H1 (cell line): ENCODE results near the gene BABAM2. TPM values are rescaled to one million over a fixed set of nuclear protein-coding genes. Genes with fewer than 3 reads are reported as not detected.

Source experiments
- CTCF ChIA-PET: fragments of 300-600 bp; sonication (Branson Sonifier 250); formaldehyde crosslinking; loops from one replicate; lab custom pipeline; 2021; ENCODE audit not compliant: partially characterized antibody; lab: Charles Lee
- POLR2A ChIA-PET: fragments of 300-600 bp; sonication (Branson Sonifier 250); formaldehyde crosslinking; loops from one replicate; lab custom pipeline; 2021; ENCODE audit warnings: inconsistent platforms; ENCODE audit not compliant: partially characterized antibody; lab: Charles Lee
- DNase-seq, 2 experiments: peaks; one replicate each; pipeline versions ENCODE4 v3.0.0 to v3.0.0-alpha.2; 2010 to 2022; ENCODE audit warnings: low spot score in 2 of 2, low read depth in 1 of 2, mixed read lengths in 1 of 2
- FAIRE-seq: peaks from 2 replicates; lab custom pipeline; 2011; peaks lifted over from hg19 to GRCh38; lab: Jason Lieb, UNC
- H2AFZ ChIP-seq: 2 replicates; pipeline ENCODE4 v1.8.1; 2012; ENCODE audit warnings: low read length, inconsistent platforms
- H2AK5ac ChIP-seq: 2 replicates; pipeline ENCODE4 v1.6.1; 2013; ENCODE audit warnings: low read depth, low read length
- H2BK120ac ChIP-seq: replicated peaks from 2 replicates; pipeline ENCODE3; 2013; ENCODE audit warnings: low read depth, low read length, inconsistent platforms
- H2BK12ac ChIP-seq: 2 replicates; pipeline ENCODE4 v1.6.1; 2013; ENCODE audit warnings: low read depth, low read length
- H2BK15ac ChIP-seq: 2 replicates; pipeline ENCODE4 v1.6.1; 2013; ENCODE audit warnings: low read length
- H2BK20ac ChIP-seq: 2 replicates; pipeline ENCODE4 v1.6.1; 2013; ENCODE audit warnings: low read length
- H2BK5ac ChIP-seq: 2 replicates; pipeline ENCODE4 v1.6.1; 2013; ENCODE audit warnings: low read depth, low read length
- H3K14ac ChIP-seq: 2 replicates; pipeline ENCODE4 v1.6.1; 2013; ENCODE audit warnings: inconsistent platforms; ENCODE audit not compliant: insufficient read length
- H3K18ac ChIP-seq: 2 replicates; pipeline ENCODE4 v1.6.1; 2013; ENCODE audit warnings: low read length; ENCODE audit errors: extremely low read depth
- H3K23ac ChIP-seq: 2 replicates; pipeline ENCODE4 v1.6.1; 2013; ENCODE audit warnings: inconsistent platforms; ENCODE audit not compliant: insufficient read length
- H3K23me2 ChIP-seq: 2 replicates; pipeline ENCODE4 v1.6.1; 2013; ENCODE audit warnings: low read depth, low read length
- H3K27ac ChIP-seq: 2 replicates; pipeline ENCODE4 v1.6.1; 2011; ENCODE audit warnings: low read depth, low read length, inconsistent platforms
- H3K27me3 ChIP-seq, 4 experiments: replicated peaks in 1 of 4; 1 replicate in 1 of 4; 2 replicates in 3 of 4; pipeline versions ENCODE4 v1.6.1 to v1.8.1; 2011 to 2013; ENCODE audit warnings: low read length in 3 of 4, mild to moderate bottlenecking in 3 of 4, inconsistent platforms in 2 of 4, mixed read lengths in 2 of 4, moderate library complexity in 1 of 4; ENCODE audit not compliant: control insufficient read depth in 3 of 4, insufficient read depth in 3 of 4; ENCODE audit errors: extremely low read depth in 1 of 4
- H3K36me3 ChIP-seq, 4 experiments: 2 replicates each; pipeline versions ENCODE4 v1.6.1 to v1.8.1; 2011 to 2013; ENCODE audit warnings: mild to moderate bottlenecking in 4 of 4, low read length in 3 of 4, moderate library complexity in 2 of 4, control low read depth in 1 of 4, inconsistent platforms in 1 of 4; ENCODE audit not compliant: insufficient read depth in 4 of 4, control insufficient read depth in 2 of 4
- H3K4ac ChIP-seq: replicated peaks from 2 replicates; pipeline ENCODE3; 2013; ENCODE audit warnings: low read length, low read depth, mixed read lengths, inconsistent platforms; ENCODE audit not compliant: insufficient read length
- H3K4me1 ChIP-seq, 4 experiments: replicated peaks in 1 of 4; 1 replicate in 1 of 4; 2 replicates in 3 of 4; pipeline versions ENCODE4 v1.6.1 to v1.8.1; 2011 to 2013; ENCODE audit warnings: low read length in 3 of 4, inconsistent platforms in 2 of 4, mixed read lengths in 1 of 4; ENCODE audit not compliant: insufficient read depth in 4 of 4, control insufficient read depth in 3 of 4
- H3K4me2 ChIP-seq, 2 experiments: 2 replicates each; pipeline versions ENCODE4 v1.6.1 to v1.8.1; 2011 to 2013; ENCODE audit warnings: low read depth in 2 of 2, low read length in 2 of 2, control low read depth in 1 of 2, inconsistent platforms in 1 of 2, mild to moderate bottlenecking in 1 of 2; ENCODE audit not compliant: insufficient read depth in 1 of 2
- H3K4me3 ChIP-seq, 4 experiments: fragments of 200-600, 300-600 bp in 1 of 4; sonication (generic), shearing (Covaris generic), sonication (Bioruptor Twin) in 1 of 4; 2 replicates each; pipeline versions ENCODE4 v1.5.1 to v1.8.1; 2011 to 2016; ENCODE audit warnings: low read length in 4 of 4, low read depth in 3 of 4, control low read depth in 2 of 4, inconsistent platforms in 2 of 4, mild to moderate bottlenecking in 2 of 4, mixed read lengths in 1 of 4, moderate library complexity in 1 of 4; ENCODE audit not compliant: insufficient read depth in 2 of 4; ENCODE audit errors: extremely low read depth in 1 of 4
- H3K56ac ChIP-seq: replicated peaks from 2 replicates; pipeline ENCODE3; 2013; ENCODE audit warnings: low read depth, mild to moderate bottlenecking, mixed read lengths, low read length, inconsistent platforms; ENCODE audit not compliant: insufficient read length
- H3K79me1 ChIP-seq: 2 replicates; pipeline ENCODE4 v1.6.1; 2013; ENCODE audit warnings: low read depth, low read length, control low read depth
- H3K79me2 ChIP-seq, 2 experiments: 2 replicates each; pipeline versions ENCODE4 v1.6.1 to v1.8.1; 2012 to 2013; ENCODE audit warnings: low read length in 2 of 2, mild to moderate bottlenecking in 2 of 2, inconsistent platforms in 1 of 2; ENCODE audit not compliant: insufficient read depth in 2 of 2, control insufficient read depth in 1 of 2
- H3K9ac ChIP-seq, 4 experiments: replicated peaks in 1 of 4; 1 replicate in 1 of 4; 2 replicates in 3 of 4; pipeline versions ENCODE4 v1.6.1 to v1.8.1; 2011 to 2013; ENCODE audit warnings: low read depth in 3 of 4, low read length in 3 of 4, control low read depth in 2 of 4, mild to moderate bottlenecking in 2 of 4, moderate library complexity in 2 of 4, inconsistent platforms in 1 of 4; ENCODE audit errors: extremely low read depth in 1 of 4
- H3K9me3 ChIP-seq, 2 experiments: 2 replicates each; pipeline versions ENCODE4 v1.6.1 to v1.8.1; 2012 to 2013; ENCODE audit warnings: mild to moderate bottlenecking in 2 of 2, moderate library complexity in 2 of 2, control low read depth in 1 of 2, inconsistent platforms in 1 of 2, low read depth in 1 of 2, low read length in 1 of 2, mixed read lengths in 1 of 2; ENCODE audit not compliant: insufficient read depth in 2 of 2
- H4K20me1 ChIP-seq, 2 experiments: replicated peaks in 1 of 2; 2 replicates each; pipeline versions ENCODE3 to v1.8.1; 2011 to 2013; ENCODE audit warnings: inconsistent platforms in 2 of 2, low read length in 2 of 2, mild to moderate bottlenecking in 1 of 2; ENCODE audit not compliant: insufficient read depth in 2 of 2, control insufficient read depth in 1 of 2
- H4K5ac ChIP-seq: 2 replicates; pipeline ENCODE4 v1.6.1; 2013; ENCODE audit warnings: low read length, low read depth, mixed read lengths, inconsistent platforms; ENCODE audit not compliant: insufficient read length
- H4K8ac ChIP-seq: 2 replicates; pipeline ENCODE4 v1.8.0; 2013; ENCODE audit warnings: mild to moderate bottlenecking, moderate library complexity, low read length, inconsistent platforms; ENCODE audit not compliant: insufficient read depth; ENCODE audit errors: extremely low read depth
- H4K91ac ChIP-seq: replicated peaks from 2 replicates; pipeline ENCODE3; 2013; ENCODE audit warnings: low read length, mixed read lengths, inconsistent platforms; ENCODE audit not compliant: insufficient read length
- BACH1 ChIP-seq: IDR thresholded peaks from 2 replicates; pipeline ENCODE4 v1.6.1; 2012; ENCODE audit warnings: low read length, improper control_type of control experiment
- BCL11A ChIP-seq, 2 experiments: IDR thresholded peaks; one replicate each; pipeline ENCODE4 v1.6.1; 2011; ENCODE audit warnings: low read depth in 2 of 2, low read length in 2 of 2, mild to moderate bottlenecking in 2 of 2
- CBX8 ChIP-seq: fragments of 300-800, 300-1000 bp; sonication (generic); IDR thresholded peaks from 2 replicates; pipeline ENCODE4 v1.7.1; 2016; ENCODE audit warnings: low read depth, low read length, borderline replicate concordance
- PHF8 ChIP-seq: fragments of 200-600 bp; sonication (generic); conservative IDR thresholded peaks from 2 replicates; pipeline ENCODE4 v1.7.1; 2012; ENCODE audit warnings: low read depth, mild to moderate bottlenecking, inconsistent platforms, low read length, moderate library complexity
- RNF2 ChIP-seq: fragments of 200-900, 300-1000 bp; sonication (generic); IDR thresholded peaks from 2 replicates; pipeline ENCODE4 v1.7.1; 2016; ENCODE audit warnings: borderline replicate concordance, low read depth, mild to moderate bottlenecking, antibody characterized with exemption, low read length; ENCODE audit not compliant: poor library complexity, severe bottlenecking; ENCODE audit errors: missing control alignments
- TAF7 ChIP-seq: optimal IDR thresholded peaks from 2 replicates; pipeline ENCODE3; 2011; ENCODE audit warnings: low read depth, mild to moderate bottlenecking, inconsistent platforms, low read length, moderate library complexity, borderline replicate concordance
- TEAD4 ChIP-seq: IDR thresholded peaks from 2 replicates; pipeline ENCODE4 v1.6.1; 2012; ENCODE audit warnings: low read depth, low read length, inconsistent platforms, mixed read lengths
- WGBS, 2 experiments: shearing (Covaris generic) in 1 of 2; methylation state at CpG; one replicate each; pipeline versions ENCODE4 v1.1.6 to v1.1.7; 2013 to 2015; ENCODE audit warnings: low lambda C conversion rate in 2 of 2, mixed read lengths in 2 of 2, inconsistent platforms in 1 of 2, low coverage in 1 of 2, missing lambda C conversion rate in 1 of 2; ENCODE audit not compliant: insufficient replicate concordance in 2 of 2, insufficient coverage in 1 of 2, insufficient read length in 1 of 2; ENCODE audit errors: extremely low coverage in 1 of 2, missing lambda C conversion rate in 1 of 2; 5-methylcytosine and 5-hydroxymethylcytosine counted together
- polyA plus RNA-seq, 7 experiments: library from polyadenylated mRNA; depleted of rRNA in 3 of 7; stranded (reverse) in 5 of 7; unstranded in 2 of 7; fragments of >200 nt in 5 of 7; fragments of 200-250 nt in 2 of 7; gene quantifications; 1 replicate in 5 of 7; 2 replicates in 1 of 7; 4 replicates in 1 of 7; pipeline versions ENCODE4 v1.2.1 to v1.2.3, GENCODE V29; 2011 to 2013; ENCODE audit warnings: missing spikeins in 2 of 7, mixed read lengths in 2 of 7
- total RNA-seq: library from RNA; stranded (reverse); fragmentation: NEBNext Ultra II Directional; extraction: Animal tissue kit (Norgen Biotek cat#: 25700); gene quantifications from 2 replicates; pipeline ENCODE4 v1.2.1, GENCODE V29; 2021
- TF ChIP-seq, protein P1 (sequence below), 3 experiments: IDR thresholded peaks; 1 replicate in 2 of 3; 2 replicates in 1 of 3; pipeline versions ENCODE4 v1.5.1 to v1.6.1; 2011; ENCODE audit warnings: low read length in 3 of 3, mild to moderate bottlenecking in 3 of 3, inconsistent platforms in 2 of 3, low read depth in 1 of 3, moderate library complexity in 1 of 3; ENCODE audit not compliant: insufficient read depth in 1 of 3; ENCODE audit errors: control extremely low read depth in 1 of 3

Gene BABAM2
- total and polyA plus RNA-seq, 2 of the 8 experiments (the other 6 are each of a cell fraction or from before 2014, with no cell fraction given), result 15.8 to 20.9 TPM

DNA sequence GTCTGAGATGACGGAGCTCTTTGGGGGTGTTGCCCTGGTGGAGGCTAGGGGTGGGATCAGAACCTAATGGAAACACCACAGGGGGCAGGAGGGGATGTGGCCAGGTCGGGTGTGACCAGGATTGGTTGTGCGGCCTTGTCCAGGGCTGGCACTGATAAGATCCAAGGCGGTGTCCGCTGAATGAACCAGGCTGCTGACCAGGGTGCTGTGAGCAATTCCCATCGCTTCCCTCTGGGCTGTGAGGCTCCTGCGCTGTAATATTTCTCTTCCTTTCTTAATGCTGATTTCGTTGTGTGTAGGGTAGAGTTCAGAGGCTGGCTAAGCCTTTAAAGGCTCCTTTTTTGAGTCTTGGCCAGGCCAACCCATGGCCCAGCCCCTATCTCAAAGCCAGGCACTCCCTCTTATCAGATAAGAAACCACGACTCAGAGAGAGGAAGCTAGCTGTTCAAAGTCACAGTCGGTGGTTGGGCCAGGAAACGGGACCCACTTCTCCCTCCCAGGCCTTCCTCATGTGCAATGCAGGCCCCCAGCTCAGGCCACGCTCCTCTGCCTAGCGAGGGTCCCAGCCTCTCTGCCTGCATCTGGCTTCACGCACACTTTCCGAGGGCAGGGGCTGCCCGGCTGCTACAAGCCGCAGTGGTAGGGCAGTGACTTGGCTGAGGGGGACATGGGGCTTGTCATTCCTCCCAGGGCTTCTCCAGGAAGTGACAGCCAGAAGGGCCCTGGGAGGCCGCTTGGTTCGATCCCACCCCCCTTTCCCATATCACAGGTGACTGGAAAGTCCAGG, 476.2 kb downstream of the BABAM2 start:
- ChIA-PET CTCF (interaction anchor here (0.8 to 1.4 kb wide), 4 partner anchors 16 to 683 kb away, joined by 3 read pairs; no protein-coding TSS in a partner anchor), POLR2A (interaction anchor here (0.9 kb wide), 1 partner anchor 65 kb away, joined by 3 read pairs; no protein-coding TSS in a partner anchor)
- WGBS, 2 experiments, result 83% methylated on average over 19 of the region's 19 CpGs; no CpG with 5 or more reads in 1 of the 2 experiments
- Histone ChIP-seq H3K4me1 (peaks cover 0 to 3% (median 0%) of the 10 kb centered on the region in 4 experiments; a peak in 1 of 7 replicates), H3K23ac (no peak overlapping the region), H3K56ac (no peak overlapping the region), H2BK20ac (0 out of 2 replicates have a peak overlapping the region, but pooled peaks have one; percentile 34), H3K79me1 (no peaks in the 10 kb centered on the region), H3K18ac (no peak overlapping the region), H2BK120ac (no peak overlapping the region), H3K14ac (no peak overlapping the region), H2BK15ac (no peak overlapping the region; the same call in 1 of the 2 replicates), H3K36me3 (no peaks in the 10 kb centered on the region), H3K4me3 (no peak overlapping the region), H3K4me2 (no peak overlapping the region), H3K9ac (no peak overlapping the region), H4K20me1 (no peaks in the 10 kb centered on the region), H3K23me2 (no peaks in the 10 kb centered on the region), H4K5ac (no peak overlapping the region), H3K9me3 (no peaks in the 10 kb centered on the region), H4K8ac (no peak overlapping the region), H3K27ac (no peak overlapping the region), H4K91ac (no peak overlapping the region), H3K4ac (no peak overlapping the region), H2BK12ac (no peak overlapping the region), H2AFZ (no peak overlapping the region), H3K27me3 (peaks cover 0 to 2% (median 0%) of the 10 kb centered on the region in 4 experiments; a peak in 2 of 7 replicates), H2AK5ac (no peak overlapping the region), H3K79me2 (no peaks in the 10 kb centered on the region), H2BK5ac (peak overlapping the region; percentile 35; the same call in 1 of the 2 replicates)
- no peak for FAIRE-seq
- no peak for DNase-seq
- TF ChIP-seq BACH1 (no peak), RNF2 (no peak), TAF7 (no peak), TEAD4 (no peak), PHF8 (no peak), BCL11A (IDR thresholded peaks at IDR 0.05; ENCODE audit: low read depth in 2 of 2, low read length in 2 of 2) (no peak), CBX8 (no peak)
- TF ChIP-seq, protein P1, sequence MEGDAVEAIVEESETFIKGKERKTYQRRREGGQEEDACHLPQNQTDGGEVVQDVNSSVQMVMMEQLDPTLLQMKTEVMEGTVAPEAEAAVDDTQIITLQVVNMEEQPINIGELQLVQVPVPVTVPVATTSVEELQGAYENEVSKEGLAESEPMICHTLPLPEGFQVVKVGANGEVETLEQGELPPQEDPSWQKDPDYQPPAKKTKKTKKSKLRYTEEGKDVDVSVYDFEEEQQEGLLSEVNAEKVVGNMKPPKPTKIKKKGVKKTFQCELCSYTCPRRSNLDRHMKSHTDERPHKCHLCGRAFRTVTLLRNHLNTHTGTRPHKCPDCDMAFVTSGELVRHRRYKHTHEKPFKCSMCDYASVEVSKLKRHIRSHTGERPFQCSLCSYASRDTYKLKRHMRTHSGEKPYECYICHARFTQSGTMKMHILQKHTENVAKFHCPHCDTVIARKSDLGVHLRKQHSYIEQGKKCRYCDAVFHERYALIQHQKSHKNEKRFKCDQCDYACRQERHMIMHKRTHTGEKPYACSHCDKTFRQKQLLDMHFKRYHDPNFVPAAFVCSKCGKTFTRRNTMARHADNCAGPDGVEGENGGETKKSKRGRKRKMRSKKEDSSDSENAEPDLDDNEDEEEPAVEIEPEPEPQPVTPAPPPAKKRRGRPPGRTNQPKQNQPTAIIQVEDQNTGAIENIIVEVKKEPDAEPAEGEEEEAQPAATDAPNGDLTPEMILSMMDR (IDR thresholded peaks at IDR 0.05; ENCODE audit: control extremely low read depth in 1 of 3, insufficient read depth in 1 of 3, low read depth in 1 of 3, low read length in 3 of 3), result no peak
